ENCODE measurements around the gene FCGBP. TPM values are rescaled to one million over a fixed set of nuclear protein-coding genes. Genes with fewer than 3 reads are reported as not detected.

The FCGBP gene
- polyA plus RNA-seq, 1 donor = 5.8 TPM

DNA sequence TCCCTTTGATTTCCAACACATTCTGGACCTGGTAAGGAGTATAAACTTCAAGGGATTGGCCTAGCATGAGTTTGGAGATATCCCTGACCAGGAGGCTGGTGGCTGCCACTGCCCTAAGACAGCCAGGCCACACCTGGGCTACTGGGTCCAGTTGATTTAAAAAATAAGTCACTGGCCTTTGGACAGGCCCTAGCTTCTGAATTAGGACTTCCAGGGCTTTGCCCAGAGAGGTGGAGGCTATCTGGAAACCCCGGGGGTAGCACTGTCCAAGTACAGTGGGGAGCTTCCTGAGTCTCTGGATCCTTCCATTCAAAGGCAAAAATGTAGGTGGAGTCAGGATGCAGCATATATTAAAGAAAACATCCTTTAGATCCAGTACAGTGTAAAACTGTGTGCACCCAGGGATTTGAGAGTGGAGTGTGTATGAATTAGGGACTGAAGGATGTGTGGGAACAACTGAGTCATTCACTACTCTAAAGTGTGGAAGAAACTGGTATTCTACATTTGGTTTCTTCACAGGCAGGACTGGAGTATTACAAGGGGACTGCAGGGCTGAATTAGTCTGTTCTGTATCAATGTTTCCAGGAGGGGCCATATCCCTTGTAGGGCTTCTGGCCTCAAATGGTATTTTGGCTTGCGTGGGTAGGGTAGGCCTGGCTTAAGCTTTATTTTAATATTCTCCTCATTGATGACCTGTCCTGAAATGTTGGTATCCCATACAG, 14.8 kb upstream of the FCGBP start:
- DNase-seq = no peak

DNA sequence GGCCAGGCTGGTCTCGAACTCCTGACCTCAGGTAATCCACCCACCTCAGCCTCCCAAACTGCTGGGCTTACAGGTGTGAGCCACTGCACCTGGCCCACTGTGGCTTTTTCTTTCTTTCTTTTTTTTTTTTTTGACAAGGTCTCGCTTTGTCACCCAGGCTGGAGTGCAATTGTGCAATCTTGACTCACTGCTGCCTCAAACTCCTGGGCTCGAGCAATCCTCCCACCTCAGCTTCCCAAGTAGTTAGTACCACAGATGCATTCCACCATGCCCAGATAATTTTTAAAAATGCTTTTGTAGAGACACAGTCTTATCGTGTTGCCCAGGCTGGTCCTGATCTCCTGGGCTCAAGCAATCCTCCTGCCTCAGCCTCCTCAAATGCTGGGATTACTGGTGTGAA, 12.1 kb upstream of the FCGBP start:
- no peak for DNase-seq

DNA sequence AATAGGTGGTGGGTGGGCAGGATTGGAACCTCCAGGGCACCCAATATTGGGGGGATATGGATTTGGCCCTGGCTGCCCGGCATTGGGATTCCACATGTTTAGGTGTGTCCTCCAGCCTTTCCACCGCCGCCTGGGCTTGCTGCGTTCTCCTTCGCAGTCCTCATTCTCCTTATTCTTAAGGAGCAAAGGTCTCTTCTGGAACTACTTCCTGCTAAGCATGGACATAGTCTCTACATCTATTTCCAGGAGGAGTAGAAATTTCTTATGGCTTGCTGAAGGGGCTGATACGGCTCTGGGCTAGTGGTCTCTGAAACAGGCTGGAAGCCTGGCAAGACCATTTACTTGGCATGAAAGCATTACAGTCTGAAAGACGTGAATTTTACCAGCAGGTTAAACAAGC, 9.2 kb upstream of the FCGBP start:
- no peak for DNase-seq

DNA sequence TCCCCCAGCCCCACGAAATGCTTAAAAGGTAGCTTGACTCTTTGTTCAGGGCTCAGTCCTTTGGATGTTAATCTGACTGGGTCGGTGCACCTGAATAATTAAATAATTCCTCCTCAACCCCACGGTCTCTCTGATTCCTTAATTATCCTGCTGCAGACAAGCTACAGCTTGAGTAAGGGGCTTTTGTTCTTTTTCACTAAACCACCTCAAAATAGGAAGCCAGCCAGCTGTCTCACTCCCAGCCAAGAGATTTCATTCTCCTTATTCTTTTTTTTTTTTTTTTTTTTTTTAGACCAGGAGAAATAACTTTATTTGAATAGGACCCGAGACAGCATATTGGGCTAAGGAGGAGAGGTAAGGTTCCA, 7.9 kb upstream of the FCGBP start:
- DNase-seq = no peak

DNA sequence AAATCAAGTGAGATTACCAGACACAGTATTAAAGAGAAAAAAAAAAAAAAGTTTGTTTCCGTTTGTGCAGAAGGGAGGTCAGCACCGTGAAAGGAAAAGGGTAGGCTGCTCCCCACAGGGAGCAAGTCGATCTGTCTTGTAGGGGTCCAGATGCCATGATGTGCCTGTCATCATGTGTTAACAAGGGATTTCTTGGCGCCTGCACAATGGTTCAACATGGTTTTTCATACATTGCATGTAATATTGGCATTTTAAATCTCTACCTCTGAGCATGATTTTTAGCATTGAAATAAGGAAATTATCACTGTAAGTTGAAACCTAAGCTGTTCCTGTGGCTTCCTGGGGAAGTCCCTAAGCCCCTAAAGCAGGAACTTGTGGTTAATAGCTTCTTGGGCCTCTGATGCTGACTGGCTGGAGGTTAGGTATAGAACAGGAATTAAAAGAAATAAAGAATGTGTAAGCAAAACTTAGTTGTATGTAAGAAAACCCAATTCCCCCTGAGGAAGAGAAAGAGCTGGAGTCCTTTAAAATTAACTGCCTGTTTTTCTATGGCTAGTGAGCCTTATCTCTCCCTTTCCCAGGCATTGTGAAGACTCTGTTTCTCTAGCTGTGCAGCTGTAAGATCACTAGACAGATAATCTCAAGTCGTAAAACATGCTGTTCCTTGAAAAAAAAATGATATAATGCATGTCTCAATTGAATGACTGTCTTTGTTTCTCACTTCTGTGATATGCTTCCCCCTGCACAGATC, 7.4 kb upstream of the FCGBP start:
- DNase-seq = no peak

DNA sequence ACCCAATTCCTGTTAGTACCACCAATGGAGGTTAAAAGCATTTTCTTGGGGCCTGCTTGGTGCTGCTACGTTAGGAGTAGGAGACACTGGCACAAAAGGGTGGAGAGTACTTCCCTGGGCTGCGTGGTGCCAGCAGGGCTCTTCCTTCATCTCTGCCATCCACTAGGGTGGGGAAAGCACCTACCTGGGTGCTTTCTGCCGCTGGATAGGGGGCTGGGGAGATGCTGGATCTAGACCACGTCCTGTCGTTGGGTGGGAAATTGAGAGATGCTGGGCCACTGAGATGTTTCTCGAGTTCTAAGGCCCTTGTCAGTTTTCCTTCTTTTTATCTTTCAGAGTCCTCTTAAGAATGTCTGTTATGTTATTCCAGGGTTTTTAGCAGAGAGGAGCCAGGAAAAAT, 6.7 kb upstream of the FCGBP start:
- no peak for DNase-seq

DNA sequence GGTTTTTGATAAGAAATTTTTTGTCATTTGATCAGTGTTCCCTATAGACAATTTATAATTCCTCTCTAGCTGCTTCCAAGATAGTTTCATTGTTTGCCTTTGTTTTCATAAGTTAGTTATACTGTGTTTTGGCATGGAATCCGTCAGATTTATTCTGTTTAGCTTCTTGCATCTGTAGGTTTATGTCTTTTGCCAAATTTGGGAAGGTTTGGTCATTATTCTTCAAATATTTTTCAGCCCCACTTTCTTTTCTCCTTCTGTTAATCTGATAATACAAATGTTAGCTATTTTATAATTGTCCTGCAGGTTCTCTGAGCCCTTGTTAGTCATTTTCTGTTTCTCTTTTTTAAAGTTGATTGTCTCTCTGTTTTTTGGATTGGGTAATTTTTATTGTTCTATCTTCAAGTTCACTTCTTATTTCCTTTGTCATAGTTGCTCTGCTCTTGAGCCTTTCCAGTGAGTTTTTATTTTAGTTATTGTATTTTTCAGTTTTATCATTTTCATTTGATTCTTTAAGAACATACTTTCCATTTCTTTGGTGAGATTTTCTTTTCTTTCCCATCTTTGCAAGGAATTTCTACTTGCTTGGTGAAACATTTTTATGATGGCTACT, 5.9 kb upstream of the FCGBP start:
- DNase-seq = no peak

DNA sequence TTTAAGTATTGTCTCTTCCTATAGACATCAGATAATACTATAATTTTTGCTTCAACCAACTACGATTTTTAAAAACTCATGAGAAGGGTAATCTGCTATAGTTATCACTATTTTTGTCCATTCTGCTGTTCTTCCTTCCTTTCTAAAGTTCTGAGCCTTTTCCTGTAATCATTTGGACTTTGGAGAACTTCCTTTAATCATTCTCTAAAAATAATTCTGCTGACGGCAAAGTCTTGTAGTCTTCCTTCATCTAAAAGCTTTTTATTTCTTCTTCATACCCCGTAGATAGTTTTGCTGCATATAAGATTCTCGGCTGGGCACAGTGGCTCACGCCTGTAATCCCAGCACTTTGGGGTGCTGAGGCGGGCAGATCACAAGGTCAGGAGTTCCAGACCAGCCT, 5.1 kb upstream of the FCGBP start:
- DNase-seq = no peak

DNA sequence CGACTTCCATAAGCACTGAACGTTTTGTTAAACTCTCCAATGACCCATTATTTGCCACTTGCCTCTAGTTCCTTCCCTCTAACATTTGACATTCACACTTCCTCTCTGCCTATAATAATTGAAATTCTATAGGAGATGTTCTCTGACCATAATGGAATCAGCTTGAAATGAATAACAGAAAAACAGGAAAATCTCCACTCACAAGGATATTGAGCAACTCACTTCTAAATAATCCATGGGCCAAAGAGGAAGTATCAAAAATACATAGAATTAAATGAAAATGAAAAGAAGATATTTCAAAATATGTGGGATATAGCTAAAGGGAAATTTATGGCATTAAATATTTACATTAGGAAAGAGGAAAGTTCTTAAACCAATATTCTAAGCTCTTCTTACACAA, 3.4 kb upstream of the FCGBP start:
- no peak for DNase-seq

DNA sequence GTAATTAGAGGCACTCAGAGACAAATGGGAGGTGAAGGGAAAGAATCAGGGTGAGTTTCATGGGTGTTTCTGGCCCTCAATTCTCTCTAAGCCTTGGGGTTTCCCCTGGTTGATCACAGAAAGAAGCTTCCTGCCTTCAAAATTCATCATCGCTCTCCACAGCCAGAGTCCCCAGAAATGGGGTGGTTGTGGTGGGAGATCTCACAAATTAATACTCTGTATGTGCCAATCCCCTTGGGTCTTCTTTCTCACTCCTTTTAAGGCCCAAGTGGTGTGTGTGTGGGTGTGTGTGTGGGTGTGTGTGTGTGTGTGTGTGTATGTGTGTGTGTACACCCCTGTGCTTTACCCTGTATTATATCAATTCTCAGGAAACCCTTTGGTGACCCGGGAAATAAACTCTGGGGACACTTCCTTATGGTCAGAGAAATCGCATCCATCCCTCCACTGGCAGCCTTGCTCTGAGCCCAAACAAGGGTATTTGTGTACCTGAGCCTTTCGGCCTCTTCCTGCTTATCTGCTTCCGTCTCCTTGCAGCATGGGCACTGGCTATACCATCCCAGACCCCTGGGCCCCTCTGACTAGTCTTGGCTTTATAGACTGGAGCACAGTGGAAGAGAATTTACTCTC, 2.8 kb upstream of the FCGBP start:
- no peak for DNase-seq

DNA sequence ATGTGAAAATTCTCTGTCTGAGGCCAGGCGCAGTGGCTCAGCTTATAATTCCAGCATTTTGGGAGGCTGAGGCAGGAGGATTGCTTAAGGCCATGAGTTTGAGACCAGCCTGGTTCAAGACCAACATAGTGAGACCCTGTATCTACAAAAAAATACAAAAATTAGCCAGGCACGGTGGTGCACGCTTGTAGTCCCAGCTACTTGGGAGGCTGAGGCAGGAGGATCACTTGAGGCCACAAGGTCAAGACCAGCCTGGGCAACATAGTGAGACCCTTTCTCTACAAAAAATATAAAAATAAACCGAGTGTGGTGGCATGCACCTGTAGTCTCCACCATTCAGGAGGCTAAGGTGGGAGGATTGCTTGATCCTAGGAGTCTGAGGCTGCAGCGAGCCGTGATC, 2.2 kb upstream of the FCGBP start:
- no peak for DNase-seq

DNA sequence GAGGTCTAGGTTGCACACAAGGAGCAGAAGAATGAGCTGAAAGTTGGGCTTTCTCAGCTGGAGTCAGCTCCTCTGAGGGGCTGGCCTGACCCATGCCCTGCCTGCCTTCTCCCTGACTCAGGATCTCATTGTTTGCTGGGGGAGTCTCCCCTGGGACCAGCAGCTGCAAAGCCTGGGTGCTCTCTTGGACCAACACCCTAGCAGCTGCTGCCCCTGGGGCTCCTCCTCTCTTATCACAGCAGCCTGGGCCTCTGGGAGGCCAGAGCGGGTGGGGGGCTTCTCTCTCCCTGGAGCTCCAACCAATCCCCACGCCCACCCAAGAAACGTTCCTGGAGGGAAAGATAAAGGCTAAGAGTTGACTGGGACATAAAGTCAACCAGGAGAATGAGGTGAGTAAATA, 1.6 kb upstream of the FCGBP start:
- no peak for DNase-seq

DNA sequence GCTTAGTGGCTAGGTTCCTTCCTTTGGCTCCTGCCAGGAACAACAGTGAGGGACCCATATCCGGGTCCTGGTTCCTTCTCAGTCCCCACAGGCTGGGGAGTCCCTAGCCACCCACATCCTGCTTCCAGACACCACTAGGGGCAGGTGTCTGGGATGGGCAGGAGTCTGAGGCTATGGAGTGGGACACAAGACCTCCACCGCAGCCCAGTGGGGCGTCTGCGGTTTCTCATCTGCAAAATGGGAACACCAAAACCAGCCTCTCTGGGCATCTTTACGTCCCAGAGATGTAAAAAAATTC, 879 bp upstream of the FCGBP start:
- DNase-seq = no peak

DNA sequence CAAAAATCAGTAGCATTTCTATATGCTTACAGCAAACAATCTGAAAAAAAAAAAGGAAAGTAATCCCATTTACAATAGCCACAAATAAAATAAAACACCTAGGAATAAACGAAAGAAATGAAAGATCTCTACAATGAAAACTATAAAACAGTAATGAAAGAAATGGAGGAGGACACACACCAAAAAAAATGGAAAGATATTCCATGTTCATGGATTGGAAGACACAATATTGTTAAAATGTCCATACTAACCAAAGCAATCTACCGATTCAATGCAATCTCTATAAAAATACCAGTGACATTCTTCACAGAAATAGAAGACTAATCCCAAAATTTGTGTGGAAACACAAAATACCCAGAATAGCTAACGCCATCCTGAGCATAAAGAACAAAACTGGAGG, 4.7 kb downstream of the FCGBP start:
- no peak for DNase-seq

DNA sequence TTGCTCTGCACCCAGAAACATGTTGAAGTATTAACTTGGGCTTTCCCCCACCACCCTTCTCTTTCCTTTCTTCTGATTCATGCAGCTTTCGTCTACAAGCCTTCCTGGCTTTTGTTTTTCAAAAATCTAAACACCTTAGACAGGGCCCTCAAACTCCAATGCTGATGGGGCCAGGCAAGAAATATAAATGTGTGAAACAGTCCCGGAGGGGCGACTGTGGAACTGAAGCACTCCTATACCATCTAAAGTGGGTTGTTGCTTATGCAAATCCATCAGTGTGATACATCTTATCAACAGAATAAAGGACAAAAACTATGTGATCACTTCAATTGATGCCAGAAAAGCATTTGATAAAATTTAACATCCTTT, 6.1 kb downstream of the FCGBP start:
- no peak for DNase-seq

DNA sequence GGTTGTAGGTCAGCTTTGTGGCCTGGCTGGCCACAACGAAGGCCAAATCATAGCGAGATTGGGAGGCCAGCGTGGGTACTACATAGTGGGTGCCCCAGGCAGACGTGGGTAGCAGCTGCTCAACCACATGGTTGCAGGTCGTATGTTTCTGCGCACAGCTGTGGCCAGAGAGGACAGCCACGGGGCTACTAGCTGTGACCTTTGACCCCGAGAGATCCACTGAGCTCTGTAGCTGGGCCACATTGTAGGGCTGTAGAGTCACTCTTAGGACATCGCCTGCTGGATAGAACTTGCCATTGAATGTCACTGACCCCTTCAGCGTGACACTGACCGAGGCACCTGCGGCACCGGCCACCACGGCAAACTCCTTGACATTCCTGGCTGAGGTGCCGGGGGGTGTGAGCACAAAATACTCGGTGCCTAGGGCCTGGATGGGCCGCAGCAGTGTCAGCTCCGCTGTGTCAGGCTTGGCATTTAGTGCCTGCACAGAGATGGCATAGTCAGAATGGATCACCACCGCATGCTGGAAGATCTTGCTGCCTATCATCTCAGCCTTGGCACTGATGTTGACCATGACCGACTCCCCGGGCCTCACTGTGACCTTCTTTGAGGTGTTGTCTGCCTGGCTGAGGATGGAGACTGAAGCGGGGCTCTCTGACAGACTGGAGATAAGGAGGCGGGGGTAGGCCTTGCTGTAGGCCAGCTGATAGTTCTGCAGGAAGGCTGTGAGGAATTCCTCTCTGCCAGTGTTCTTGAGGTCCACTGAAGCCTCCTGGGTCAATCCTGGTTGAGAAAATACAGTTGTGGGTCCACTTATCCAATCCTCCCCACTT, 6.7 kb downstream of the FCGBP start:
- DNase-seq = no peak

DNA sequence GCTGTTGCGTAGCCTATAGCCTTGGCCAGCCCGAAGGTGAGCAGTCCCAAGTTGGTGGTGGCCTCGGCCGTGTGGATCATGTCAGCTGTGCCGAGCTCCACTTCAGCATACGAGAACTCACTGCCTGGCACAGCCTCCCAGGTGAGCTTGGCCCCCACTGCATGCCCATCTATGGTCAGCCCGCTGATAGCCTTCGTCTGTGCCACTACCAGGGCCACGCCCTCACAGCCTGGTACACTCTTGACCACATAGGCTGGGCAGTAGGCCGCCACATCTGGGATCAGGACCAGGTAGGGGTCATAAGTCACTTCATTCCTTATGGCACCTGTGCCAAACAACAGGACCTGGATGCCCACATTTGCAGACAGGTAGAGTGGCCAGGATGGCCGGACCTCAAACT, 7.4 kb downstream of the FCGBP start:
- DNase-seq = no peak

DNA sequence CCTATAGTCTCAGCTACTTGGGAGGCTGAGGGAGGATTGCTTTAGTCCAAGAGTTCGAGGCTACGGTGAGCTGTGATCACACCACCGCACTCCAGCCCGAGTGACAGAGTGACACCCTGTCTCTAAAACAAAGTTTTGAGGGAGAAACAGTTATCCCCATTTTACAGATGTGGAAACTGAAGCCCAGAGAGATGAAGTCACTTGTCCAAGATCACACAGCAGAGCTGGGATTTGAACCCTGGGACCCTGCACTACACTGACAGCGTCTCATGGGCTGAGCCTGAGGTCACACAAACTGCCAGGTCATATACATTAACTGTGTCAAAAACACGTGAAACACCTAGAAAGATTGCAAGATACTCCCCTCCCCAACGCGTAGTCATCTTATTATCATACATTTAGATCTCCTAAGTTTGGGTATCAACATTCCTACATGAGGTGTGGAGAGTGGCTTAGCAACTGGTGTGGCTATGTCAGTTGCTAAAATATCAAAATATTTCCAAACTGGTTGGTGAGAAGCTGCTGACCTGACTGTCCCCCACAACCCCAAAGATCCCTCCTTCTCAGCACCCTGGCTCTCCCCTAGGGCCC, 8.2 kb downstream of the FCGBP start:
- no peak for DNase-seq

DNA sequence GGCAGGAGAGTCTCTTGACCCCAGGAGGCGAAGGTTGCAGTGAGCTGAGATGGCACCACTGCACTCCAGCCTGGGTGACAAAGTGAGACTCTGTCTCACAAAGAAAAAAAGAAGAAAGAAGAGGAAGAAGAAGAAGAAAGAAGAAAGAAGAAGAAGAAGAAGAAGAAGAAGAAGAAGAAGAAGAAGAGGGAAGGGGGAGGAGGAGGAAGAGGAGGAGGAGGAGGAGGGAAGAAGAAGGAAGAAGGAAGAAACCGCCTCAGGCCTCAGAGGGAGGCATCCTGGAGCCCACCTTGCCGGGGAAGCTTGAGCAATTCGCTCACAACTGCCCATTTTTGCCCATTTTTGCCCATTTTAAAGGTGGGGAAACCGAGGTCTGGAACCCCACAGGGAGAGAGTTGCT, 9.5 kb downstream of the FCGBP start:
- DNase-seq = no peak

DNA sequence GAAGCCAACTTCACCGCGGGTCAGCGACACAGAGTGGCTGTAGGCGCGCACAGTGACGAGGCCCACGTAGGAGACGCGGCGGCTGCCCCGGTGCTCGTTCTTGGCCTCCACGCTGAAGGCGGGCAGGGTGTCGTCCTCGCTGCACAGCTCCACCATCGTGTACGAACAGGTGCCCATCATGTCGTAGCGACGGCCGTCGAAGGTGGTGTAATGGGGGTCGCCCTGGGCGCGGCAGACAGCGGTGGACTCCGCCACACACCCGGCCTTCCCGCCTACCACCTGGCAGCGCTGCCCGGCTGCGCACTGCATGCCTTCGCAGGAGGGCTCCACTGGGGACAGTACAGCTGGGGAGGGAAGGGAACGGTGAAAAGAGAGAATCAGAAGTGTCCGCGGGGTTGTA, 10.0 kb downstream of the FCGBP start:
- no peak for DNase-seq

DNA sequence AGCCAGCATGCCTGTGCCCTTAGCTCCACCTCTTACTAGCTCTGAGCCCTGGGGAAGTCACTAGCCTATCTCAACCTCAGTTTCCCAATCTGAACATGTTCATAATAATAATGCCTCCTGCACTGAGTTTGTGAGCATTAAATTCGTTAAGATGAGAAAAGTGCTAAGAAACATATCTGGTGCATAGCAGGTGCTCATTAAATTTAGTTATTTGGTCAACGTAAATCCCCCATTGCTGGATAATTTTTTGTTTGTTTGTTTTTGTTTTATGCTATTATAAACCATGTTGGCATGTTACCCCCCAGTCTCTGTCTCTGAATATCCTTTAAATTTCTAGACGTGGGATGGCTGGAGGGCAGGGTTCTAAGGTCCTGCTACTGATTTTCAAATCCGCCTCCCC, 10.6 kb downstream of the FCGBP start:
- no peak for DNase-seq

DNA sequence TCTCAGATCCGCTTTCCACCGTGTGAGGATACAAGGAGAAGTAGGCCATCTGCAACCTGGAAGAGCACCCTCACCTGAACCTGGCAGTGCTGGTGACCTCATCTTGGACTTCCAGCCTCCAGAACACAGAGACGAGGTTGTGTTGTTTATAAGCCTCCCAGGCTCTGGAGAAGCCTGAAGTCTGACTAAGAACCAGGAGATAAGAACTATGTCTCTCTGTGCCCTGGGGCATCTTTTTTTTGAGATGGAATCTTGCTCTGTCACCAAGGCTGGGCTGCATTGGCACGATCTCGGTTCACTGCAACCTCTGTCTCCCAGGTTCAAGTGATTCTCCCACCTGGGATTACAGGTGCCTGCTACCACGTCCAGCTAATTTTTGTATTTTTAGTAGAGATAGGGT, 14.5 kb downstream of the FCGBP start:
- no peak for DNase-seq

Data from left kidney (tissue), 2 donors.